HepG2 (cell line): ENCODE data around the gene IFNA14. TPM values are rescaled to one million over a fixed set of nuclear protein-coding genes. Genes with fewer than 3 reads are reported as not detected.

ENCODE experiments used
- ATAC-seq: fragments of 200-7000 bp; cut with Tn5 transposase; 3 replicates; pipeline ENCODE4 v1.9.1; 2020; ENCODE audit warnings: mild to moderate bottlenecking, moderate library complexity
- BruUV-seq: library from RNA; stranded (reverse); fragments of 400-500 nt; replicated peaks from 2 replicates; lab custom pipeline; 2021; lab: Mats Ljungman, UMichigan
- CTCF ChIA-PET: fragments of 300-600 bp; formaldehyde crosslinking; extraction: SDS; loops from one replicate; lab custom pipeline; 2021; ENCODE audit warnings: low total read pairs, inconsistent platforms, low intra/inter-chr PET ratio; lab: Yijun Ruan, JAX
- POLR2A ChIA-PET: fragments of 350-600 bp; sonication (Branson Sonifier 250); formaldehyde crosslinking; loops from one replicate; lab custom pipeline; 2020; ENCODE audit warnings: antibody characterized with exemption, inconsistent platforms; lab: Yijun Ruan, JAX
- DNase-seq: peaks from one replicate; pipeline ENCODE4 v3.0.0-alpha.2; 2015; ENCODE audit warnings: low spot score
- FAIRE-seq: peaks from 3 replicates; lab custom pipeline; 2011; peaks lifted over from hg19 to GRCh38; lab: Jason Lieb, UNC
- H2AFZ ChIP-seq: one replicate; pipeline ENCODE4 v1.6.1; 2011; ENCODE audit warnings: low read length, inconsistent platforms
- H3K27ac ChIP-seq: fragments of 300-600 bp; 3 replicates; pipeline ENCODE4 v1.8.0; 2011; ENCODE audit warnings: mixed run types, mild to moderate bottlenecking, mixed read lengths, low read length, inconsistent platforms; ENCODE audit not compliant: insufficient read depth; ENCODE audit errors: extremely low read length
- H3K27me3 ChIP-seq, 2 experiments: fragments of 200-600 bp in 1 of 2; 2 replicates in 1 of 2; 3 replicates in 1 of 2; pipeline versions ENCODE4 v1.6.0 to v1.8.0; 2011; ENCODE audit warnings: low read length in 2 of 2, mild to moderate bottlenecking in 2 of 2, moderate library complexity in 2 of 2, inconsistent platforms in 1 of 2; ENCODE audit not compliant: insufficient read depth in 2 of 2, control insufficient read depth in 1 of 2
- H3K36me3 ChIP-seq, 2 experiments: fragments of 200-600 bp in 1 of 2; replicated peaks in 1 of 2; 2 replicates in 1 of 2; 3 replicates in 1 of 2; pipeline versions ENCODE4 v1.5.1 to v1.8.0; 2011; ENCODE audit warnings: low read length in 2 of 2, inconsistent platforms in 1 of 2; ENCODE audit not compliant: insufficient read depth in 2 of 2, control insufficient read depth in 1 of 2
- H3K4me1 ChIP-seq: 2 replicates; pipeline ENCODE4 v1.5.1; 2012; ENCODE audit warnings: low read length, inconsistent platforms; ENCODE audit not compliant: insufficient read depth
- H3K4me2 ChIP-seq: 2 replicates; pipeline ENCODE4 v1.6.0; 2011; ENCODE audit warnings: low read depth, low read length, inconsistent platforms
- H3K4me3 ChIP-seq, 3 experiments: fragments of 200-600 bp in 1 of 3; sonication (generic), shearing (Covaris generic) in 1 of 3; replicated peaks in 1 of 3; 2 replicates each; pipeline ENCODE4 v1.5.1; 2011 to 2016; ENCODE audit warnings: low read length in 3 of 3, inconsistent platforms in 2 of 3, low read depth in 2 of 3, mild to moderate bottlenecking in 2 of 3, control low read depth in 1 of 3, mixed read lengths in 1 of 3; ENCODE audit not compliant: insufficient read depth in 1 of 3
- H3K79me2 ChIP-seq: one replicate; pipeline ENCODE4 v1.6.1; 2011; ENCODE audit warnings: low read length, inconsistent platforms; ENCODE audit not compliant: insufficient read depth
- H3K9ac ChIP-seq: 2 replicates; pipeline ENCODE4 v1.6.0; 2011; ENCODE audit warnings: mild to moderate bottlenecking, low read depth, low read length, inconsistent platforms; ENCODE audit not compliant: insufficient read depth
- H3K9me3 ChIP-seq: 2 replicates; pipeline ENCODE4 v1.5.1; 2012; ENCODE audit warnings: mild to moderate bottlenecking, low read length
- H4K20me1 ChIP-seq: 2 replicates; pipeline ENCODE4 v1.6.0; 2011; ENCODE audit warnings: inconsistent platforms, mild to moderate bottlenecking, low read length, moderate library complexity; ENCODE audit not compliant: insufficient read depth
- EED ChIP-seq: sonication (generic); formaldehyde crosslinking; IDR thresholded peaks from 2 replicates; pipeline ENCODE4 v1.5.0; 2020; ENCODE audit warnings: mild to moderate bottlenecking, missing genetic modification reagents
- ETV5 ChIP-seq: IDR thresholded peaks from 2 replicates; pipeline ENCODE4 v1.6.1; 2018; ENCODE audit warnings: missing biosample characterization, missing genetic modification reagents, inconsistent platforms, borderline replicate concordance
- FOXC1 ChIP-seq: sonication (generic); formaldehyde crosslinking; IDR thresholded peaks from 2 replicates; pipeline ENCODE4 v1.8.0; 2022; ENCODE audit warnings: mild to moderate bottlenecking, missing genetic modification reagents, borderline replicate concordance
- FUBP1 ChIP-seq: sonication (generic); formaldehyde crosslinking; IDR thresholded peaks from 2 replicates; pipeline ENCODE4 v1.5.1; 2020; ENCODE audit warnings: missing genetic modification reagents, mild to moderate bottlenecking, borderline replicate concordance
- NKX3-1 ChIP-seq: sonication (generic); formaldehyde crosslinking; IDR thresholded peaks from 2 replicates; pipeline ENCODE4 v1.5.0; 2020; ENCODE audit warnings: missing genetic modification reagents
- RCOR2 ChIP-seq: IDR thresholded peaks from 2 replicates; pipeline ENCODE4 v1.6.1; 2016; ENCODE audit warnings: missing biosample characterization, missing genetic modification reagents
- SP1 ChIP-seq, 2 experiments: fragments of 450-650 bp in 1 of 2; sonication (generic) in 1 of 2; formaldehyde crosslinking in 1 of 2; IDR thresholded peaks; 2 replicates each; pipeline versions ENCODE4 v1.4.0 to v1.6.1; 2016 to 2020; ENCODE audit warnings: missing genetic modification reagents in 1 of 2
- U2AF1 ChIP-seq: fragments of 200-400 bp; formaldehyde crosslinking; optimal IDR thresholded peaks from 2 replicates; pipeline ENCODE3; 2017; ENCODE audit warnings: mild to moderate bottlenecking, low read depth, low read length
- ZBTB34 ChIP-seq: sonication (generic); formaldehyde crosslinking; IDR thresholded peaks from 2 replicates; pipeline ENCODE4 v1.8.0; 2022; ENCODE audit warnings: mild to moderate bottlenecking, missing genetic modification reagents
- ZNF282 ChIP-seq: fragments of 450-650 bp; IDR thresholded peaks from 2 replicates; pipeline ENCODE4 v1.6.1; 2018; ENCODE audit not compliant: partially characterized antibody
- ZNF562 ChIP-seq: sonication (generic); formaldehyde crosslinking; IDR thresholded peaks from 2 replicates; pipeline ENCODE4 v1.8.0; 2022; ENCODE audit warnings: missing genetic modification reagents, borderline replicate concordance
- WGBS: methylation state at CpG from one replicate; pipeline ENCODE4 v1.1.6; 2017; ENCODE audit warnings: low lambda C conversion rate; 5-methylcytosine and 5-hydroxymethylcytosine counted together
- in situ Hi-C: cut with HindIII; loops from 2 replicates; pipeline ENCODE4 v1.10.0; 2017; ENCODE audit warnings: low pct_unique_long_range_greater_than_20kb; ENCODE audit not compliant: extremely low pct_ligation_motif_present
- intact Hi-C: fragments of 100-400 bp; cut with micrococcal nuclease; formaldehyde crosslinking; loops from one replicate; pipeline ENCODE4 v1.10.0; 2022; ENCODE audit not compliant: unreplicated experiment
- polyA plus RNA-seq, 8 experiments: library from polyadenylated mRNA; depleted of rRNA in 3 of 8; stranded (reverse) in 7 of 8; unstranded in 1 of 8; fragments of >200 nt; fragmentation: Illumina TruSeq in 4 of 8; extraction: Trizol in 4 of 8; gene quantifications; 2 replicates each; pipeline versions ENCODE4 v1.2.1 to v1.2.3, GENCODE V29; 2011 to 2016; ENCODE audit warnings: low read depth in 4 of 8, missing spikeins in 1 of 8, mixed read lengths in 1 of 8; ENCODE audit not compliant: insufficient read depth in 1 of 8
- total RNA-seq, 5 experiments: library from RNA; depleted of rRNA; stranded (reverse); fragments of >200 nt; fragmentation: Illumina TruSeq; extraction: Trizol; gene quantifications; 2 replicates each; pipeline ENCODE4 v1.2.3, GENCODE V29; 2016; ENCODE audit warnings: low read depth in 1 of 5

The IFNA14 gene
- total and polyA plus RNA-seq, 2 of the 13 experiments (the other 11 are each of a cell fraction or from before 2014, with no cell fraction given): not detected

GRCh38 chr9:21251190-21251589 lies 11.4 kb upstream of the IFNA14 start:
- peak; percentile 84 for ATAC-seq
- TF ChIP-seq FOXC1 (CRISPR knock-in tag) (no peak), RCOR2 (CRISPR knock-in tag) (no peak), SP1 (IDR thresholded peaks at IDR 0.05) (no peak), SP1 (CRISPR knock-in tag; IDR thresholded peaks at IDR 0.05) (no peak), ZBTB34 (CRISPR knock-in tag) (no peak), ZNF562 (CRISPR knock-in tag) (no peak), FUBP1 (CRISPR knock-in tag) (no peak), U2AF1 (no peak), NKX3-1 (CRISPR knock-in tag) (no peak), EED (CRISPR knock-in tag) (no peak), ZNF282 (no peak), ETV5 (CRISPR knock-in tag) (no peak)
- H3K9me3 ChIP-seq: no peaks in the 10 kb centered on the region
- CTCF ChIA-PET: no interaction called here
- H3K4me2 ChIP-seq: no peak overlapping the region
- POLR2A ChIA-PET: no interaction called here
- H3K27ac ChIP-seq: no peak overlapping the region
- no peak for FAIRE-seq
- intact Hi-C loops (loop anchor here (5.0 kb wide), 1 partner anchor 146 kb away; no protein-coding TSS in a partner anchor), in situ Hi-C loops (no loop called here)
- no peaks in the 10 kb centered on the region for H3K27me3 ChIP-seq
- no peaks in the 10 kb centered on the region for H4K20me1 ChIP-seq
- no peaks in the 10 kb centered on the region for H3K36me3 ChIP-seq
- no peak overlapping the region for H3K9ac ChIP-seq
- DNase-seq: no peak
- no peaks in the 10 kb centered on the region for H3K79me2 ChIP-seq
- peak overlapping the region; percentile 15 for H2AFZ ChIP-seq
- 0% methylated on average over 1 of the region's 1 CpG for WGBS
- peaks cover 8% of the 10 kb centered on the region for H3K4me1 ChIP-seq
- no TSS peak for BruUV-seq
- H3K4me3 ChIP-seq: no peak overlapping the region
